OCI-LY7 (cell line): ENCODE results near the gene KRT76. TPM values are rescaled to one million over a fixed set of nuclear protein-coding genes. Genes with fewer than 3 reads are reported as not detected.
"Not testable (repeated sequence)": the region's sequence is repeated elsewhere in the genome, so short reads cannot be mapped to it uniquely, and the experiment has no call there.

Experiments used
- BruUV-seq: library from RNA; stranded (reverse); fragments of 400-500 nt; replicated peaks from 2 replicates; lab custom pipeline; 2021; lab: Mats Ljungman, UMichigan
- CTCF ChIA-PET: fragments of 300-600 bp; sonication (Branson Sonifier 250); formaldehyde crosslinking; loops from one replicate; lab custom pipeline; 2022; ENCODE audit warnings: antibody characterized with exemption; ENCODE audit not compliant: unreplicated experiment; lab: Charles Lee
- POLR2A ChIA-PET: fragments of 300-600 bp; sonication (Branson Sonifier 250); formaldehyde crosslinking; loops from one replicate; lab custom pipeline; 2022; ENCODE audit warnings: antibody characterized with exemption; lab: Charles Lee
- DNase-seq: peaks from one replicate; pipeline ENCODE4 v3.0.0-alpha.2; 2015; ENCODE audit warnings: low spot score
- H2AFZ ChIP-seq: fragments of 200-600 bp; sonication (generic), shearing (Covaris generic); 2 replicates; pipeline ENCODE4 v1.6.1; 2014; ENCODE audit warnings: mild to moderate bottlenecking, antibody characterized with exemption, low read length, moderate library complexity
- H3K27ac ChIP-seq: fragments of 200-600 bp; sonication (generic); 2 replicates; pipeline ENCODE4 v1.5.1; 2014; ENCODE audit warnings: mixed run types, low read depth, mild to moderate bottlenecking, moderate library complexity, low read length, inconsistent platforms; ENCODE audit not compliant: poor library complexity, severe bottlenecking
- H3K36me3 ChIP-seq: fragments of 200-600 bp; sonication (generic); 2 replicates; pipeline ENCODE4 v1.6.1; 2014; ENCODE audit warnings: mild to moderate bottlenecking, antibody characterized with exemption, low read length, moderate library complexity, mixed read lengths; ENCODE audit not compliant: insufficient read depth
- H3K4me1 ChIP-seq: fragments of 200-600 bp; sonication (generic); 2 replicates; pipeline ENCODE4 v1.5.1; 2014; ENCODE audit warnings: mild to moderate bottlenecking, low read length; ENCODE audit not compliant: insufficient read depth, poor library complexity, severe bottlenecking
- H3K4me2 ChIP-seq: fragments of 200-600 bp; sonication (generic); 2 replicates; pipeline ENCODE4 v1.6.1; 2014; ENCODE audit warnings: mild to moderate bottlenecking, low read length
- H3K4me3 ChIP-seq: fragments of 200-600 bp; sonication (generic); 2 replicates; pipeline ENCODE4 v1.5.1; 2014; ENCODE audit warnings: mild to moderate bottlenecking, low read depth, low read length; ENCODE audit not compliant: poor library complexity, severe bottlenecking
- H3K79me2 ChIP-seq: fragments of 200-600 bp; sonication (generic); 2 replicates; pipeline ENCODE4 v1.6.1; 2016; ENCODE audit warnings: low read depth, mild to moderate bottlenecking, low read length, moderate library complexity, mixed read lengths; ENCODE audit not compliant: insufficient read depth
- H3K9me2 ChIP-seq: fragments of 200-600 bp; sonication (generic); 2 replicates; pipeline ENCODE4 v1.6.1; 2016; ENCODE audit warnings: mild to moderate bottlenecking, low read length, mixed read lengths; ENCODE audit not compliant: insufficient read depth
- H3K9me3 ChIP-seq: fragments of 200-600 bp; sonication (generic); 2 replicates; pipeline ENCODE4 v1.6.1; 2014; ENCODE audit warnings: mild to moderate bottlenecking, mixed run types, low read length, mixed read lengths
- H4K20me1 ChIP-seq: fragments of 200-600 bp; sonication (generic); 2 replicates; pipeline ENCODE4 v1.6.1; 2014; ENCODE audit warnings: mild to moderate bottlenecking, antibody characterized with exemption, low read length, moderate library complexity, mixed read lengths; ENCODE audit not compliant: insufficient read depth
- CTCF ChIP-seq: fragments of 200-600 bp; sonication (generic); conservative IDR thresholded peaks from 2 replicates; pipeline ENCODE4 v1.5.1; 2014; ENCODE audit warnings: mild to moderate bottlenecking, antibody characterized with exemption, low read length, moderate library complexity, mixed read lengths
- EZH2phosphoT487 ChIP-seq: fragments of 200-600 bp; sonication (generic); IDR thresholded peaks from 2 replicates; pipeline ENCODE4 v1.6.1; 2018; ENCODE audit warnings: low read depth, borderline replicate concordance, mild to moderate bottlenecking, mixed run types, antibody characterized with exemption, low read length, moderate library complexity, mixed read lengths
- intact Hi-C: fragments of 100-400 bp; cut with micrococcal nuclease; formaldehyde crosslinking; loops from one replicate; pipeline ENCODE4 v1.10.0; 2022; ENCODE audit not compliant: unreplicated experiment
- total RNA-seq, 2 experiments: library from RNA; depleted of rRNA in 1 of 2; stranded (reverse); fragments of >200 nt in 1 of 2; shearing (Covaris generic) in 1 of 2; gene quantifications; 2 replicates each; pipeline ENCODE4 v1.2.3, GENCODE V29; 2014 to 2022

The KRT76 gene
- total RNA-seq, 2 experiments from 2014 or later: not detected

DNA sequence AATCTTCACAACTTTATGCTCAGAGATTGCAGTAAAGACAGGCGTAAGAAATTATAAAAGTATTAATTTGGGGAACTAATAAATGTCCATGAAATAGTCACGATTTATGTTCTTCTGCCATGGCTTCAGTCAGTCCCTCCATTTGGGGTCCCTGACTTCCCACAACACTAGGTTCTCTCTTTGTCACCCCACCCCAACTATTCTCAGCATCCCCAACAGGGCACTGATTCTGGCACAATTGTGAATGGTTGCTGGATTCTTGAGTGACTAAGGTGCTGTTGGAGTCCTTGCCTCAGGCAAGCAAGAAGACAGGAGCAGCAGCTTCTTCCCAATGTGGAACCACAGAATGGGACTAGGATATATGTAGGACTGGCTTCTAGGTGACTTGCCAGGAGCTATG is 15.3 kb downstream of the KRT76 start:
- H3K36me3 ChIP-seq: no peaks in the 10 kb centered on the region
- BruUV-seq: no TSS peak
- no peak overlapping the region for H3K4me2 ChIP-seq
- intact Hi-C loops: no loop called here
- no peaks in the 10 kb centered on the region for H3K4me1 ChIP-seq
- TF ChIP-seq CTCF (no peak), EZH2phosphoT487 (no peak)
- H2AFZ ChIP-seq: no peak overlapping the region
- H4K20me1 ChIP-seq: no peaks in the 10 kb centered on the region
- no peak for DNase-seq
- no peaks in the 10 kb centered on the region for H3K9me3 ChIP-seq
- H3K4me3 ChIP-seq: no peak overlapping the region
- CTCF ChIA-PET: no interaction called here
- POLR2A ChIA-PET: no interaction called here
- H3K27ac ChIP-seq: no peak overlapping the region
- no peaks in the 10 kb centered on the region for H3K9me2 ChIP-seq
- no peaks in the 10 kb centered on the region for H3K79me2 ChIP-seq

DNA sequence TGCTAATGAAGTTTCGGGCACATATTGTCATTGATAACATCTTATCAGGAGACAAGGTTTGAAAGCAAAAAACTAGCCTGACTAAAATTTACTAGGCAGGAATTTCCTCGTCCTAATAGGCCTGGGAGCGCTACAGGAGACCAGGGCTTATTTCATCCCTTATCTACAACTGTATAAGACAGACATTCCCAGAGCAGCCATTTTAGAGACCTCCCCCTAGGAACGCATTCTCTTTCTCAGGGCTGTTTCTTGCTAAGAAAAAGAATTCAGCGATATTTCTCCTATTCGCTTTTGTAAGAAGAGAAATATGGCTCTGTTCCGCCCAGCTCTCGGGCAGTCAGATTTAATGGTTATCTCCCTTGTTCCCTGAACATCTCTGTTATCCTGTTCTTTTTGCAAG is 15.9 kb downstream of the KRT76 start:
- H3K4me2 ChIP-seq, H2AFZ ChIP-seq, H3K9me2 ChIP-seq, H3K4me3 ChIP-seq, H3K36me3 ChIP-seq, DNase-seq, BruUV-seq, H3K9me3 ChIP-seq, CTCF ChIA-PET, H4K20me1 ChIP-seq, POLR2A ChIA-PET, H3K79me2 ChIP-seq, H3K27ac ChIP-seq, intact Hi-C loops, H3K4me1 ChIP-seq: not testable (repeated sequence)

DNA sequence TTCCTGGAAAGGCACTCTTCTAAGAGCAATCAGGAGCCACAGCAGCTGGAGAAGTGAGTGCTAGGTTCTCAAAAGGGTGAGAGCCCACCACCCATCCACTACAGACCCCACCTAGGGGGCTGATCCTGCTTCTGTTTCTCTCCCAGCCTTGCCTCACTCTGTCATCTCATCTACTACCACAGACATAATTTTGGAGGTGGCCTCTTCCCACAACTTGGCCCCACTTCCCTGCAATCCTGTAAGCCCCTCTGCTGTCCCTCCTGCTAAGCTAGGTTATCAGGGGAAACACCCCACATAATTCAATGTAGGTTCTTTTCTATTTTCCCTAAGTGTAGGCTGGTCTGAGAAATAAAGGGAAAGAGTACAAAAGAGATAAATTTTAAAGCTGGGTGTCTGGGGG is 16.5 kb downstream of the KRT76 start:
- no peaks in the 10 kb centered on the region for H3K9me3 ChIP-seq
- intact Hi-C loops: no loop called here
- H3K4me2 ChIP-seq: no peak overlapping the region
- BruUV-seq: no TSS peak
- ChIA-PET CTCF (no interaction called here), POLR2A (no interaction called here)
- no peaks in the 10 kb centered on the region for H3K4me1 ChIP-seq
- no peak for DNase-seq
- TF ChIP-seq EZH2phosphoT487 (no peak), CTCF (no peak)
- no peaks in the 10 kb centered on the region for H3K79me2 ChIP-seq
- H4K20me1 ChIP-seq: no peaks in the 10 kb centered on the region
- H3K36me3 ChIP-seq: no peaks in the 10 kb centered on the region
- no peak overlapping the region for H3K27ac ChIP-seq
- H2AFZ ChIP-seq: no peak overlapping the region
- no peak overlapping the region for H3K4me3 ChIP-seq
- H3K9me2 ChIP-seq: no peaks in the 10 kb centered on the region
